ENCODE results near the gene MBD3L2B. TPM values are rescaled to one million over a fixed set of nuclear protein-coding genes. Genes with fewer than 3 reads are reported as not detected.

Gene MBD3L2B
- total and polyA plus RNA-seq, 9 of the 15 experiments (the other 6 are each of a cell fraction or from before 2014, with no cell fraction given) = not detected

- Histone ChIP-seq H3K36me3 (ENCODE audit: control insufficient read depth, insufficient read depth, low read length) (no peaks in the 10 kb centered on the region), H4K20me1 (replicated peaks; ENCODE audit: control insufficient read depth, insufficient read depth, low read length) (no peaks in the 10 kb centered on the region), H3K27me3 (ENCODE audit: control insufficient read depth in 2 of 2, insufficient read depth in 2 of 2, low read length in 2 of 2) (peaks cover 5 to 14% of the 10 kb centered on the region in 2 experiments; a peak in 4 of 5 replicates), H3K9ac (ENCODE audit: insufficient read depth in 1 of 2, low read depth in 2 of 2, low read length in 2 of 2) (no peak overlapping the region), H2AFZ (ENCODE audit: low read depth, low read length) (no peak overlapping the region), H3K4me3 (no peak overlapping the region), H3K9me3 (replicated peaks; ENCODE audit: control insufficient read depth, insufficient read depth, low read depth, low read length) (no peaks in the 10 kb centered on the region), H3K27ac (ENCODE audit: extremely low read depth, low read depth, low read length) (no peak overlapping the region), H3K4me1 (replicated peaks in 1 of 2; ENCODE audit: control insufficient read depth in 2 of 2, insufficient read depth in 2 of 2, low read length in 2 of 2) (no peaks in the 10 kb centered on the region), H3K79me2 (ENCODE audit: control insufficient read depth, insufficient read depth, low read length) (no peaks in the 10 kb centered on the region), H3K9me1 (ENCODE audit: control insufficient read depth, insufficient read depth, low read length) (no peaks in the 10 kb centered on the region), H3K4me2 (ENCODE audit: insufficient read depth, low read length) (no peak overlapping the region)
- WGBS (ENCODE audit: insufficient coverage, low coverage, missing lambda C conversion rate) = 5% methylated on average over 2 of the region's 2 CpGs
- no peak for DNase-seq (ENCODE audit: extremely low read depth in 1 of 4, low spot score in 3 of 4)
- in situ Hi-C loops (cut with MboI) = no loop called here
- ChIA-PET CTCF (ENCODE audit: low intra/inter-chr PET ratio) (no interaction called here), POLR2A (interaction anchor here (0.6 kb wide), 1 partner anchor 31 kb away, joined by 3 read pairs; no protein-coding TSS in a partner anchor)
- no peak for ATAC-seq
- no TSS peak for BruUV-seq (replicated peaks)
- FAIRE-seq = no peak
- intact Hi-C loops (cut with micrococcal nuclease) = no loop called here
- TF ChIP-seq HNRNPLL (IDR thresholded peaks at IDR 0.05; ENCODE audit: low read depth, low read length, poor library complexity, severe bottlenecking) (no peak), ZBTB7A (IDR thresholded peaks at IDR 0.05; ENCODE audit: borderline replicate concordance, control insufficient read depth, low read depth, low read length) (no peak), ZNF655 (CRISPR knock-in tag; IDR thresholded peaks at IDR 0.05) (no peak), EGR1 (conservative IDR thresholded peaks at IDR 0.05) (no peak), ARHGAP35 (IDR thresholded peaks at IDR 0.05; ENCODE audit: partially characterized antibody) (no peak), ZNF551 (CRISPR knock-in tag; IDR thresholded peaks at IDR 0.05) (no peak), ZNF583 (CRISPR knock-in tag; IDR thresholded peaks at IDR 0.05) (no peak), KLF6 (CRISPR knock-in tag; IDR thresholded peaks at IDR 0.05; ENCODE audit: borderline replicate concordance) (no peak), ZNF57 (CRISPR knock-in tag; IDR thresholded peaks at IDR 0.05) (no peak)
- TF ChIP-seq, protein P1, sequence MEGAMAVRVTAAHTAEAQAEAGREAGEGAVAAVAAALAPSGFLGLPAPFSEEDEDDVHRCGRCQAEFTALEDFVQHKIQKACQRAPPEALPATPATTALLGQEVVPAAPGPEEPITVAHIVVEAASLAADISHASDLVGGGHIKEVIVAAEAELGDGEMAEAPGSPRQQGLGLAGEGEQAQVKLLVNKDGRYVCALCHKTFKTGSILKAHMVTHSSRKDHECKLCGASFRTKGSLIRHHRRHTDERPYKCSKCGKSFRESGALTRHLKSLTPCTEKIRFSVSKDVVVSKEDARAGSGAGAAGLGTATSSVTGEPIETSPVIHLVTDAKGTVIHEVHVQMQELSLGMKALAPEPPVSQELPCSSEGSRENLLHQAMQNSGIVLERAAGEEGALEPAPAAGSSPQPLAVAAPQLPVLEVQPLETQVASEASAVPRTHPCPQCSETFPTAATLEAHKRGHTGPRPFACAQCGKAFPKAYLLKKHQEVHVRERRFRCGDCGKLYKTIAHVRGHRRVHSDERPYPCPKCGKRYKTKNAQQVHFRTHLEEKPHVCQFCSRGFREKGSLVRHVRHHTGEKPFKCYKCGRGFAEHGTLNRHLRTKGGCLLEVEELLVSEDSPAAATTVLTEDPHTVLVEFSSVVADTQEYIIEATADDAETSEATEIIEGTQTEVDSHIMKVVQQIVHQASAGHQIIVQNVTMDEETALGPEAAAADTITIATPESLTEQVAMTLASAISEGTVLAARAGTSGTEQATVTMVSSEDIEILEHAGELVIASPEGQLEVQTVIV (CRISPR knock-in tag; IDR thresholded peaks at IDR 0.05; ENCODE audit: borderline replicate concordance) = no peak
- TF ChIP-seq, protein P2, sequence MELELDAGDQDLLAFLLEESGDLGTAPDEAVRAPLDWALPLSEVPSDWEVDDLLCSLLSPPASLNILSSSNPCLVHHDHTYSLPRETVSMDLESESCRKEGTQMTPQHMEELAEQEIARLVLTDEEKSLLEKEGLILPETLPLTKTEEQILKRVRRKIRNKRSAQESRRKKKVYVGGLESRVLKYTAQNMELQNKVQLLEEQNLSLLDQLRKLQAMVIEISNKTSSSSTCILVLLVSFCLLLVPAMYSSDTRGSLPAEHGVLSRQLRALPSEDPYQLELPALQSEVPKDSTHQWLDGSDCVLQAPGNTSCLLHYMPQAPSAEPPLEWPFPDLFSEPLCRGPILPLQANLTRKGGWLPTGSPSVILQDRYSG (tag; conservative IDR thresholded peaks at IDR 0.05; ENCODE audit: low read depth) = no peak
- TF ChIP-seq, protein P3, sequence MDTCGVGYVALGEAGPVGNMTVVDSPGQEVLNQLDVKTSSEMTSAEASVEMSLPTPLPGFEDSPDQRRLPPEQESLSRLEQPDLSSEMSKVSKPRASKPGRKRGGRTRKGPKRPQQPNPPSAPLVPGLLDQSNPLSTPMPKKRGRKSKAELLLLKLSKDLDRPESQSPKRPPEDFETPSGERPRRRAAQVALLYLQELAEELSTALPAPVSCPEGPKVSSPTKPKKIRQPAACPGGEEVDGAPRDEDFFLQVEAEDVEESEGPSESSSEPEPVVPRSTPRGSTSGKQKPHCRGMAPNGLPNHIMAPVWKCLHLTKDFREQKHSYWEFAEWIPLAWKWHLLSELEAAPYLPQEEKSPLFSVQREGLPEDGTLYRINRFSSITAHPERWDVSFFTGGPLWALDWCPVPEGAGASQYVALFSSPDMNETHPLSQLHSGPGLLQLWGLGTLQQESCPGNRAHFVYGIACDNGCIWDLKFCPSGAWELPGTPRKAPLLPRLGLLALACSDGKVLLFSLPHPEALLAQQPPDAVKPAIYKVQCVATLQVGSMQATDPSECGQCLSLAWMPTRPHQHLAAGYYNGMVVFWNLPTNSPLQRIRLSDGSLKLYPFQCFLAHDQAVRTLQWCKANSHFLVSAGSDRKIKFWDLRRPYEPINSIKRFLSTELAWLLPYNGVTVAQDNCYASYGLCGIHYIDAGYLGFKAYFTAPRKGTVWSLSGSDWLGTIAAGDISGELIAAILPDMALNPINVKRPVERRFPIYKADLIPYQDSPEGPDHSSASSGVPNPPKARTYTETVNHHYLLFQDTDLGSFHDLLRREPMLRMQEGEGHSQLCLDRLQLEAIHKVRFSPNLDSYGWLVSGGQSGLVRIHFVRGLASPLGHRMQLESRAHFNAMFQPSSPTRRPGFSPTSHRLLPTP (IDR thresholded peaks at IDR 0.05; ENCODE audit: borderline replicate concordance, extremely low read depth, insufficient read length) = no peak
Measured at GRCh38 chr19:6970021-6970420, 51.2 kb downstream of the MBD3L2B start.
